Nephron (organoid): ENCODE results near the gene CFAP92.

Experiments
- H3K27ac Mint-ChIP-seq, 3 experiments: 2 replicates each; pipeline ENCODE4 v1.8.0; 2020; ENCODE audit warnings: mixed read lengths in 3 of 3, mild to moderate bottlenecking in 2 of 3, moderate library complexity in 1 of 3
- H3K27me3 Mint-ChIP-seq: 2 replicates; pipeline ENCODE4 v1.8.0; 2021; ENCODE audit warnings: low read depth, mild to moderate bottlenecking, moderate library complexity, mixed read lengths
- H3K36me3 Mint-ChIP-seq: 2 replicates; pipeline ENCODE4 v1.8.0; 2020; ENCODE audit warnings: low read depth, mixed read lengths
- H3K4me1 Mint-ChIP-seq: 2 replicates; pipeline ENCODE4 v1.8.0; 2020; ENCODE audit warnings: mixed read lengths
- H3K4me3 Mint-ChIP-seq, 3 experiments: 2 replicates each; pipeline ENCODE4 v1.8.0; 2020; ENCODE audit warnings: mild to moderate bottlenecking in 3 of 3, mixed read lengths in 3 of 3, moderate library complexity in 2 of 3
- H3K9me3 Mint-ChIP-seq: 2 replicates; pipeline ENCODE4 v1.8.0; 2020; ENCODE audit warnings: mixed read lengths
- TF ChIP-seq, protein P1 (sequence below), 3 experiments: fragments of 200-600 bp; sonication (generic); IDR thresholded peaks; one replicate each; pipeline ENCODE4 v1.5.0; 2021; ENCODE audit warnings: antibody characterized with exemption in 3 of 3; ENCODE audit not compliant: unreplicated experiment in 3 of 3

CFAP92 gene

DNA sequence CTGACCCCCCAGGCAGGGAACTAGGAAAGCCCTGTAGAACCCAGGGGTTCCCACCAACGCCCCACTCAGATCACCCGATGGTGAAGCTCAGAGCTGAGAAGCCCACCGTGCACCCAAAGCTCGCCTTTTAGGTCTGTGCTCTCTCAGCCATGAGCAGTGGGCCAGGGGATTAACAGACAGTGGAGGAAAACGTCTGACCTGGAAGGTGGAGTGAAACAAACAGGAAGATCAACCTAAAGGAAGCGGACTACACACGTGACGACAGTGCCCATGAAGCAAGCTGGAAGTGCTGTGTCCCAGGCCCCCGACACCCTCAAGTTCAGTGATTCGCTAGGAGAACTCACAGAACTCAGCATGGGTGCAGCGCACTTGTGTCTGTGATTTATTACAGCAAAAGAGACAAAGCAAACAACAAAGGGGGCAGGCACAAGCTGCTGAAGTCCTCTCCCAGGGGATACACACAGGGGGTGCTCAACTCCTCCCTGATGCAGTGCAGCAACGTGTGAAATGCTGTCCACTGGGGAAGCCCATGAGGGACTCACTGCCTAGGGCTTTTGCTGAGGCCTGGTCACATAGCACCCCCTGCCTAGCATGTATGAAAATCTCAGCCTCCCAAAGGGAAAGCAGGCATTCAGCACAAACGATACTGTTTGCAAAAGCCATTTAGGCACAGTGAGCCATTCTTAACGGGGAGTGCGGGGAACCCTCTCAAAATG, 43.5 kb downstream of the CFAP92 start:
- Mint-ChIP-seq H3K4me3 (no peak overlapping the region), H3K27me3 (no peaks in the 10 kb centered on the region), H3K9me3 (peaks cover 8% of the 10 kb centered on the region), H3K27ac (no peak overlapping the region), H3K4me1 (no peaks in the 10 kb centered on the region), H3K36me3 (peaks cover 3% of the 10 kb centered on the region)
- TF ChIP-seq, protein P1, sequence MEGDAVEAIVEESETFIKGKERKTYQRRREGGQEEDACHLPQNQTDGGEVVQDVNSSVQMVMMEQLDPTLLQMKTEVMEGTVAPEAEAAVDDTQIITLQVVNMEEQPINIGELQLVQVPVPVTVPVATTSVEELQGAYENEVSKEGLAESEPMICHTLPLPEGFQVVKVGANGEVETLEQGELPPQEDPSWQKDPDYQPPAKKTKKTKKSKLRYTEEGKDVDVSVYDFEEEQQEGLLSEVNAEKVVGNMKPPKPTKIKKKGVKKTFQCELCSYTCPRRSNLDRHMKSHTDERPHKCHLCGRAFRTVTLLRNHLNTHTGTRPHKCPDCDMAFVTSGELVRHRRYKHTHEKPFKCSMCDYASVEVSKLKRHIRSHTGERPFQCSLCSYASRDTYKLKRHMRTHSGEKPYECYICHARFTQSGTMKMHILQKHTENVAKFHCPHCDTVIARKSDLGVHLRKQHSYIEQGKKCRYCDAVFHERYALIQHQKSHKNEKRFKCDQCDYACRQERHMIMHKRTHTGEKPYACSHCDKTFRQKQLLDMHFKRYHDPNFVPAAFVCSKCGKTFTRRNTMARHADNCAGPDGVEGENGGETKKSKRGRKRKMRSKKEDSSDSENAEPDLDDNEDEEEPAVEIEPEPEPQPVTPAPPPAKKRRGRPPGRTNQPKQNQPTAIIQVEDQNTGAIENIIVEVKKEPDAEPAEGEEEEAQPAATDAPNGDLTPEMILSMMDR (IDR thresholded peaks at IDR 0.05; ENCODE audit: unreplicated experiment in 3 of 3): peak in 2 of 3 experiments; percentile 12 to 18

DNA sequence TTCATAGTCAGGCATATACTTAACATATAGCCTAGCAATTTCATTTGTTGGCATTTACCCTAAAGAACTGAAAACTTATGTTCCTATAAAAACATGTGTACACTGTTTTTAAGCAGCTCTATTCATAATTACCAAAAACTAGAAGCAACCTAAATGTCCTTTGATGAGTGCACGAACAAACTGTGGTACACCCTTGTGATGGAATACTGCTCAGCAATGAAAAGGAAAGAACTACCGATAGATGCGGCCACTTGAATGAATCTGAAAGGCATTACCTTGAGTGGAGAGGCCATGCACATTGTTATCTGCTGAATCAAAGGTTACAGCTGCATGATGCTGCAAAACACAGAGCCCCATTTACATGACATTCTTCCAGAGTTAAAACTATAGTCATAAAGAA, 44.7 kb downstream of the CFAP92 start:
- no peaks in the 10 kb centered on the region for H3K27me3 Mint-ChIP-seq
- H3K4me3 Mint-ChIP-seq: no peak overlapping the region
- TF ChIP-seq, protein P1 (IDR thresholded peaks at IDR 0.05; ENCODE audit: unreplicated experiment in 3 of 3): no peak
- no peak overlapping the region for H3K27ac Mint-ChIP-seq
- H3K4me1 Mint-ChIP-seq: no peaks in the 10 kb centered on the region
- H3K9me3 Mint-ChIP-seq: peaks cover 8% of the 10 kb centered on the region
- H3K36me3 Mint-ChIP-seq: peaks cover 3% of the 10 kb centered on the region

DNA sequence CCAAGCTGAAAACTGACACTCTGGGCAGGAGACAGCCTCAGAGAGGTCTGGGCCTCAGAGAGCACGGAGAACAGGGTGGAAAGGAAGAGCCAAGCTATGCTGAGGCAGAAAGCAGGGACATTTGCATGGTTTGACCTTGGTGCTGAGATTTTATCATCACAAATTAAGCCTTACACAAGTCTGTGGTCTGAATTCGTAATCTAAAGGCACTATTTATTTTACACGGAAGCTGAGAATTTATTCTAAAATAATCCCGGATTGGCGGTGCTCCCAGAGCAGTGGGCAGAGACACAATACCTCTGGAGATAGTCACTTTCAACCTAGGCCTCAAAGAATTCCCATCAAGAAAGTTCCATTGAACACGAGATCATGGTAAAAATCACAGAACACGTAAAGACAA, 47.5 kb downstream of the CFAP92 start:
- TF ChIP-seq, protein P1 (IDR thresholded peaks at IDR 0.05; ENCODE audit: unreplicated experiment in 3 of 3): no peak

DNA sequence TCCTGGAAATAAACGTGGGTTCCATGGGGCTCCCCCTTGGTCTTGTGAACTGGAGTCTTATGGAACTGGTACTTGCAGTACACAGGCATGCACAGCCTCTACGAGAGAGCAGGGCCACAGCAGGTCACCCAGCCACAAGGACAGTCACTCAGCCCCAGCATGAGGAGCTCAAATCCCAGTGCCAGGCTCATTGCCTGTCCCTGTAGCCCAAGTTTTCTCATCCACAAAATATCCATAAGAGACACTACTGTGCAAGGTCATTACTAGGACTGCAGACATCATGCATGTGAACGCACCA, 48.0 kb downstream of the CFAP92 start:
- Mint-ChIP-seq H3K36me3 (no peaks in the 10 kb centered on the region), H3K9me3 (no peaks in the 10 kb centered on the region), H3K27ac (no peak overlapping the region), H3K4me1 (no peaks in the 10 kb centered on the region), H3K27me3 (no peaks in the 10 kb centered on the region), H3K4me3 (no peak overlapping the region)
- TF ChIP-seq, protein P1 (IDR thresholded peaks at IDR 0.05; ENCODE audit: unreplicated experiment in 3 of 3): no peak

More for the DNA sequence above, 47.5 kb downstream of the CFAP92 start:
- Mint-ChIP-seq H3K27ac (no peak overlapping the region), H3K4me3 (no peak overlapping the region), H3K27me3 (no peaks in the 10 kb centered on the region), H3K4me1 (no peaks in the 10 kb centered on the region), H3K36me3 (no peaks in the 10 kb centered on the region), H3K9me3 (no peaks in the 10 kb centered on the region)

DNA sequence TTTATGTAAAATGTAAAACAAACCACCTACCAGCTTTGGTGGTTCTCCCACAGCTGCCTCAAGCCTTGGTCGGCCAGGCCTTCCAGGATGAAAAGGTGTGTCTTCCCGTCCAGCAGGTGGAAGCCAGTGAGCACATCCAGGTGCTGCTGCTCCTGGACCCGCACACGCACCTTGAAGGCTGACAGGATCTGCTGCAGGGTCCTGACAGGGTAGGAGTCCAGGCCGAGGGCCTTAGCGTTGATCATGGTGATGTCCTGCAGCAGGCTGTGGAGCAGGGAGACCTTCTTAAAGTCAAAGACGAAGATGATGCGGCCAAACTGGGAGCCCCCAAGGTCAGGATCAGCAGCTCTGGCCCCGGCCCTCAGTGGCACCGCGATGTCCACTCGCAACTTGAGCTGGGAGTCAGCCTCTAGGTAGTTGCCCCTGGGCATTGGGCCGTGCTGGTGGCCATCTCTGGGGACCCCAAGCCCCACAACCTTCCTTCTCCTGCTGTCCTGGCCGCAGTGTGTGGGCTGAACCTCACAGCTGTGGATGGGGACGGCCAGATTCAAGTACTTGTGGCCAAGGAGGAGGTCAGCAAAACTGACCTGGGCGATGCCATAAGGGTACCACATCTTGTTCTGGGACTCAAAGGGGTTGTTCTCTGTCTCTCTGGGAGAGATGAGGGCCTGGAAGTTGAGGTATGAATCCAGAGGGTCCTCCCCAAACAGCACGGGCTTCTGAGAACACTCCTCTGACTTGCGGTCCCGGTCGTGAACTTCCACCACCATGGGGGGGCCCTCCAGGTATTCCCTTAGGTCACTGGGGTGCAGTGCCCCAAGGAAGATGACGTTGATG, 48.6 kb downstream of the CFAP92 start:
- Mint-ChIP-seq H3K27me3 (no peaks in the 10 kb centered on the region), H3K27ac (no peak overlapping the region), H3K36me3 (no peaks in the 10 kb centered on the region), H3K4me1 (no peaks in the 10 kb centered on the region), H3K9me3 (no peaks in the 10 kb centered on the region), H3K4me3 (no peak overlapping the region)
- TF ChIP-seq, protein P1 (IDR thresholded peaks at IDR 0.05; ENCODE audit: unreplicated experiment in 3 of 3): no peak
